HepG2 (cell line): Measurements from ENCODE around the gene SLC22A23. TPM values are rescaled to one million over a fixed set of nuclear protein-coding genes. Genes with fewer than 3 reads are reported as not detected.

Experiments used
- ARID2 ChIP-seq: sonication (generic); formaldehyde crosslinking; IDR thresholded peaks from 2 replicates; pipeline ENCODE4 v1.8.1; 2022; ENCODE audit warnings: mild to moderate bottlenecking, missing genetic modification reagents, borderline replicate concordance
- CEBPG ChIP-seq: IDR thresholded peaks from 2 replicates; pipeline ENCODE4 v1.6.1; 2016
- ETV6 ChIP-seq: sonication (generic); formaldehyde crosslinking; conservative IDR thresholded peaks from 2 replicates; pipeline ENCODE4 v1.4.0; 2020; ENCODE audit warnings: missing genetic modification reagents
- HHEX ChIP-seq: IDR thresholded peaks from 2 replicates; pipeline ENCODE4 v1.6.1; 2016; ENCODE audit warnings: control low read depth
- HOMEZ ChIP-seq: IDR thresholded peaks from 2 replicates; pipeline ENCODE4 v1.6.1; 2016; ENCODE audit warnings: low read depth
- KDM4B ChIP-seq: sonication (generic); formaldehyde crosslinking; IDR thresholded peaks from 2 replicates; pipeline ENCODE4 v1.4.0; 2020; ENCODE audit warnings: missing genetic modification reagents
- KMT2A ChIP-seq: sonication (generic); formaldehyde crosslinking; IDR thresholded peaks from 2 replicates; pipeline ENCODE4 v1.4.0; 2020; ENCODE audit warnings: missing genetic modification reagents
- MAFF ChIP-seq: IDR thresholded peaks from 2 replicates; pipeline ENCODE4 v1.6.1; 2011; ENCODE audit warnings: low read depth, low read length, improper control_type of control experiment
- TCF7 ChIP-seq: sonication (generic); IDR thresholded peaks from 2 replicates; pipeline ENCODE4 v1.6.1; 2016; ENCODE audit warnings: antibody characterized with exemption, low read depth
- ZBTB39 ChIP-seq: sonication (generic); formaldehyde crosslinking; IDR thresholded peaks from 2 replicates; pipeline ENCODE4 v1.5.0; 2020; ENCODE audit warnings: missing genetic modification reagents
- ZNF121 ChIP-seq: sonication (generic); formaldehyde crosslinking; IDR thresholded peaks from 2 replicates; pipeline ENCODE4 v1.5.0; 2020; ENCODE audit warnings: mild to moderate bottlenecking, missing genetic modification reagents
- ZNF329 ChIP-seq: sonication (generic); formaldehyde crosslinking; IDR thresholded peaks from 2 replicates; pipeline ENCODE4 v1.9.0; 2021; ENCODE audit warnings: low read depth, mild to moderate bottlenecking, missing genetic modification reagents
- ZNF382 ChIP-seq: sonication (generic); formaldehyde crosslinking; IDR thresholded peaks from 2 replicates; pipeline ENCODE4 v1.5.0; 2020; ENCODE audit warnings: missing genetic modification reagents, mild to moderate bottlenecking, borderline replicate concordance
- ZNF577 ChIP-seq: sonication (generic); formaldehyde crosslinking; IDR thresholded peaks from 2 replicates; pipeline ENCODE4 v1.4.0; 2020; ENCODE audit warnings: mild to moderate bottlenecking, low read depth, missing genetic modification reagents, borderline replicate concordance
- ZNF792 ChIP-seq: IDR thresholded peaks from 2 replicates; pipeline ENCODE4 v1.6.1; 2016
- ZNF83 ChIP-seq: sonication (generic); formaldehyde crosslinking; IDR thresholded peaks from 2 replicates; pipeline ENCODE4 v1.4.0; 2020; ENCODE audit warnings: missing genetic modification reagents, mild to moderate bottlenecking, borderline replicate concordance
- ZSCAN12 ChIP-seq: sonication (generic); formaldehyde crosslinking; IDR thresholded peaks from 2 replicates; pipeline ENCODE4 v1.9.0; 2021; ENCODE audit warnings: mild to moderate bottlenecking, missing genetic modification reagents
- polyA plus RNA-seq, 8 experiments: library from polyadenylated mRNA; depleted of rRNA in 3 of 8; stranded (reverse) in 7 of 8; unstranded in 1 of 8; fragments of >200 nt; fragmentation: Illumina TruSeq in 4 of 8; extraction: Trizol in 4 of 8; gene quantifications; 2 replicates each; pipeline versions ENCODE4 v1.2.1 to v1.2.3, GENCODE V29; 2011 to 2016; ENCODE audit warnings: low read depth in 4 of 8, missing spikeins in 1 of 8, mixed read lengths in 1 of 8; ENCODE audit not compliant: insufficient read depth in 1 of 8
- total RNA-seq, 5 experiments: library from RNA; depleted of rRNA; stranded (reverse); fragments of >200 nt; fragmentation: Illumina TruSeq; extraction: Trizol; gene quantifications; 2 replicates each; pipeline ENCODE4 v1.2.3, GENCODE V29; 2016; ENCODE audit warnings: low read depth in 1 of 5
- TF ChIP-seq, protein P1 (sequence below): sonication (generic); formaldehyde crosslinking; IDR thresholded peaks from 2 replicates; pipeline ENCODE4 v1.5.1; 2020; ENCODE audit warnings: mild to moderate bottlenecking, missing genetic modification reagents
- TF ChIP-seq, protein P2 (sequence below): sonication (generic); formaldehyde crosslinking; IDR thresholded peaks from 2 replicates; pipeline ENCODE4 v1.9.0; 2022; ENCODE audit warnings: missing genetic modification reagents, mild to moderate bottlenecking, borderline replicate concordance
- TF ChIP-seq, protein P3 (sequence below): sonication (generic); formaldehyde crosslinking; IDR thresholded peaks from 2 replicates; pipeline ENCODE4 v1.5.0; 2020; ENCODE audit warnings: missing genetic modification reagents

Gene SLC22A23
- total and polyA plus RNA-seq, 2 of the 13 experiments (the other 11 are each of a cell fraction or from before 2014, with no cell fraction given) = 11.8 to 17.5 TPM

DNA sequence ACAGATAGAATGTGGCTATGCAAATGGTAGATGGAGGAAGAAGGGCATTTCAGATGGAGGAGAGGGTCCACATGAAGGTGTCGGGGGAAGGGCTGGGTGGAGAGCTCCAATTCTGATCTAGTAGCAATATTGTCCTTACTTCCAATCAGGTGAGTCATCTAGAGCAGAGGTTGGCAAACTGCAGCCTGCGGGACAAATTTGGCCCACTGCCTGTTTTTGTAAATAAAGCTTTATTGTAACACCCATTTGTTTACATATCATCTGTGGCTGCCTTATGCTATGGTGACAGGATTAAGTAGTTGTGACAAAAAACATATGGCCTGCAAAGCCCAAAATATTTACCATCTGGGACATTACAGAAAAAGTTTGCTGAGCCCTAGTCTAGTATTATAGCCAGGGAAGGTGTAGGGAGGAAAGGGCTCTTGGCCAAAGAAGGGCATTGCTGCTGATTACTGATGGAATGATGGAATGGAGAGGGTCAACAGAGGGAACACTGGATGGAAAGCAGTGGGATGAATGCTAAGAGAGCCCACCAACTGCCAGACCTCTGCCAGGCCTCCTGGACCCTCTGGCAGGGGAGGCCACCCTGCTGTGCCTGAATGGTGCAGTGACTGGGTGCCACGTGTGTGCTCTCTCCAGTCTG lies 79.8 kb downstream of the SLC22A23 start (continued):
- TF ChIP-seq, protein P1, sequence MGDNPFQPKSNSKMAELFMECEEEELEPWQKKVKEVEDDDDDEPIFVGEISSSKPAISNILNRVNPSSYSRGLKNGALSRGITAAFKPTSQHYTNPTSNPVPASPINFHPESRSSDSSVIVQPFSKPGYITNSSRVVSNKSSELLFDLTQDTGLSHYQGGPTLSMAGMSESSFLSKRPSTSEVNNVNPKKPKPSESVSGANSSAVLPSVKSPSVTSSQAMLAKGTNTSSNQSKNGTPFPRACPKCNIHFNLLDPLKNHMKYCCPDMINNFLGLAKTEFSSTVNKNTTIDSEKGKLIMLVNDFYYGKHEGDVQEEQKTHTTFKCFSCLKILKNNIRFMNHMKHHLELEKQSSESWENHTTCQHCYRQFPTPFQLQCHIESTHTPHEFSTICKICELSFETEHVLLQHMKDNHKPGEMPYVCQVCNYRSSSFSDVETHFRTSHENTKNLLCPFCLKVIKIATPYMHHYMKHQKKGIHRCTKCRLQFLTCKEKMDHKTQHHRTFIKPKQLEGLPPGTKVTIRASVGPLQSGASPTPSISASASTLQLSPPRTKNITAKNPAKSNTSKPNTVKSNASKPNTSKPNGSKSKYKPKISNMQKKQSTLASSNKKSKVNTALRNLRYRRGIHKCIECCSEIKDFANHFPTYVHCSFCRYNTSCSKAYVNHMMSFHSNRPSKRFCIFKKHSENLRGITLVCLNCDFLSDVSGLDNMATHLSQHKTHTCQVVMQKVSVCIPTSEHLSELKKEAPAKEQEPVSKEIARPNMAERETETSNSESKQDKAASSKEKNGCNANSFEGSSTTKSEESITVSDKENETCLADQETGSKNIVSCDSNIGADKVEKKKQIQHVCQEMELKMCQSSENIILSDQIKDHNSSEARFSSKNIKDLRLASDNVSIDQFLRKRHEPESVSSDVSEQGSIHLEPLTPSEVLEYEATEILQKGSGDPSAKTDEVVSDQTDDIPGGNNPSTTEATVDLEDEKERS (CRISPR knock-in tag) = 0 out of 2 replicates have a peak, but pooled peaks have one; percentile 58
- TF ChIP-seq ZNF121 (CRISPR knock-in tag) (0 out of 2 replicates have a peak, but pooled peaks have one; percentile 15), HOMEZ (CRISPR knock-in tag) (peak; percentile 25; the same call in 1 of the 2 replicates), ZNF329 (CRISPR knock-in tag) (no peak), HHEX (no peak), ZBTB39 (CRISPR knock-in tag) (no peak), MAFF (no peak), KMT2A (no peak), ZNF83 (CRISPR knock-in tag) (no peak), ZSCAN12 (no peak), ZNF577 (CRISPR knock-in tag) (0 out of 2 replicates have a peak, but pooled peaks have one; percentile 48), ZNF792 (CRISPR knock-in tag) (peak; percentile 53; the same call in 1 of the 2 replicates), ETV6 (CRISPR knock-in tag) (no peak), KDM4B (CRISPR knock-in tag) (no peak), ZNF382 (CRISPR knock-in tag) (no peak), CEBPG (no peak), TCF7 (no peak), ARID2 (no peak)
- TF ChIP-seq, protein P2, sequence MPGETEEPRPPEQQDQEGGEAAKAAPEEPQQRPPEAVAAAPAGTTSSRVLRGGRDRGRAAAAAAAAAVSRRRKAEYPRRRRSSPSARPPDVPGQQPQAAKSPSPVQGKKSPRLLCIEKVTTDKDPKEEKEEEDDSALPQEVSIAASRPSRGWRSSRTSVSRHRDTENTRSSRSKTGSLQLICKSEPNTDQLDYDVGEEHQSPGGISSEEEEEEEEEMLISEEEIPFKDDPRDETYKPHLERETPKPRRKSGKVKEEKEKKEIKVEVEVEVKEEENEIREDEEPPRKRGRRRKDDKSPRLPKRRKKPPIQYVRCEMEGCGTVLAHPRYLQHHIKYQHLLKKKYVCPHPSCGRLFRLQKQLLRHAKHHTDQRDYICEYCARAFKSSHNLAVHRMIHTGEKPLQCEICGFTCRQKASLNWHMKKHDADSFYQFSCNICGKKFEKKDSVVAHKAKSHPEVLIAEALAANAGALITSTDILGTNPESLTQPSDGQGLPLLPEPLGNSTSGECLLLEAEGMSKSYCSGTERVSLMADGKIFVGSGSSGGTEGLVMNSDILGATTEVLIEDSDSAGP (CRISPR knock-in tag) = 0 out of 2 replicates have a peak, but pooled peaks have one; percentile 28
- TF ChIP-seq, protein P3, sequence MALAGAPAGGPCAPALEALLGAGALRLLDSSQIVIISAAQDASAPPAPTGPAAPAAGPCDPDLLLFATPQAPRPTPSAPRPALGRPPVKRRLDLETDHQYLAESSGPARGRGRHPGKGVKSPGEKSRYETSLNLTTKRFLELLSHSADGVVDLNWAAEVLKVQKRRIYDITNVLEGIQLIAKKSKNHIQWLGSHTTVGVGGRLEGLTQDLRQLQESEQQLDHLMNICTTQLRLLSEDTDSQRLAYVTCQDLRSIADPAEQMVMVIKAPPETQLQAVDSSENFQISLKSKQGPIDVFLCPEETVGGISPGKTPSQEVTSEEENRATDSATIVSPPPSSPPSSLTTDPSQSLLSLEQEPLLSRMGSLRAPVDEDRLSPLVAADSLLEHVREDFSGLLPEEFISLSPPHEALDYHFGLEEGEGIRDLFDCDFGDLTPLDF (CRISPR knock-in tag) = no peak
